GM12878 (cell line): Measurements from ENCODE around the gene ANO2. TPM values are rescaled to one million over a fixed set of nuclear protein-coding genes. Genes with fewer than 3 reads are reported as not detected.

Source experiments
- ATAC-seq: fragments of 200-7000 bp; cut with Tn5 transposase; 3 replicates; pipeline ENCODE4 v1.9.1; 2020; ENCODE audit warnings: mild to moderate bottlenecking, moderate library complexity
- BruUV-seq: library from RNA; stranded (reverse); fragments of 400-500 nt; replicated peaks from 2 replicates; lab custom pipeline; 2021; lab: Mats Ljungman, UMichigan
- CTCF ChIA-PET: fragments of 300-600 bp; sonication (Branson Sonifier 250); formaldehyde crosslinking; extraction: SDS; loops from one replicate; lab custom pipeline; 2021; ENCODE audit warnings: inconsistent platforms; lab: Yijun Ruan, JAX
- POLR2A ChIA-PET: fragments of 350-600 bp; formaldehyde crosslinking; extraction: SDS; loops from one replicate; lab custom pipeline; 2021; ENCODE audit warnings: inconsistent platforms; lab: Charles Lee
- RAD21 ChIA-PET: fragments of 300-600 bp; sonication (Branson Sonifier 250); formaldehyde crosslinking; loops from one replicate; lab custom pipeline; 2023; ENCODE audit warnings: antibody characterized with exemption; ENCODE audit not compliant: unreplicated experiment; lab: Charles Lee
- SMC1A ChIA-PET: fragments of 300-600 bp; sonication (Branson Sonifier 250); formaldehyde crosslinking; loops from one replicate; lab custom pipeline; 2023; ENCODE audit not compliant: unreplicated experiment, uncharacterized antibody; lab: Charles Lee
- DNase-seq: peaks from one replicate; pipeline ENCODE4 v3.0.0-alpha.2; 2011; ENCODE audit warnings: low read depth, low spot score
- FAIRE-seq: peaks from 3 replicates; lab custom pipeline; 2011; peaks lifted over from hg19 to GRCh38; lab: Jason Lieb, UNC
- H2AFZ ChIP-seq: 2 replicates; pipeline ENCODE4 v1.6.0; 2011; ENCODE audit warnings: low read depth, low read length, control low read depth; ENCODE audit not compliant: control insufficient read depth
- H3K27ac ChIP-seq: 2 replicates; pipeline ENCODE4 v1.5.1; 2011; ENCODE audit warnings: control low read depth; ENCODE audit not compliant: control insufficient read depth, insufficient read depth
- H3K27me3 ChIP-seq, 2 experiments: replicated peaks in 1 of 2; 2 replicates each; pipeline versions ENCODE4 v1.6.0 to v1.6.1; 2011; ENCODE audit warnings: low read length in 1 of 2; ENCODE audit not compliant: control insufficient read depth in 2 of 2, insufficient read depth in 2 of 2
- H3K36me3 ChIP-seq, 2 experiments: 2 replicates each; pipeline ENCODE4 v1.5.1; 2011; ENCODE audit warnings: low read length in 1 of 2; ENCODE audit not compliant: control insufficient read depth in 2 of 2, insufficient read depth in 2 of 2
- H3K4me1 ChIP-seq: 2 replicates; pipeline ENCODE4 v1.6.1; 2011; ENCODE audit warnings: mild to moderate bottlenecking, low read length, moderate library complexity, mixed read lengths; ENCODE audit not compliant: control insufficient read depth, insufficient read depth
- H3K4me2 ChIP-seq: 2 replicates; pipeline ENCODE4 v1.6.0; 2011; ENCODE audit warnings: control low read depth; ENCODE audit not compliant: control insufficient read depth, insufficient read depth
- H3K4me3 ChIP-seq: fragments of 200-600 bp; sonication (generic); 2 replicates; pipeline ENCODE4 v1.5.1; 2016
- H3K79me2 ChIP-seq: 2 replicates; pipeline ENCODE4 v1.6.0; 2011; ENCODE audit warnings: low read length; ENCODE audit not compliant: control insufficient read depth, insufficient read depth
- H3K9ac ChIP-seq: 2 replicates; pipeline ENCODE4 v1.8.0; 2011; ENCODE audit warnings: low read length, control low read depth, mixed read lengths; ENCODE audit not compliant: control insufficient read depth, insufficient read depth
- H3K9me3 ChIP-seq: replicated peaks from 3 replicates; pipeline ENCODE4 v1.5.1; 2011; ENCODE audit warnings: mild to moderate bottlenecking, low read length; ENCODE audit not compliant: control insufficient read depth, insufficient read depth
- H4K20me1 ChIP-seq: 2 replicates; pipeline ENCODE4 v1.6.0; 2011; ENCODE audit not compliant: control insufficient read depth, insufficient read depth
- BCL11A ChIP-seq: IDR thresholded peaks from 2 replicates; pipeline ENCODE4 v1.6.1; 2011; ENCODE audit warnings: low read depth, low read length
- CBX5 ChIP-seq: sonication (generic); IDR thresholded peaks from 2 replicates; pipeline ENCODE4 v1.6.1; 2016; ENCODE audit warnings: low read depth, moderate library complexity, mild to moderate bottlenecking, inconsistent platforms
- SREBF2 ChIP-seq: IDR thresholded peaks from 2 replicates; pipeline ENCODE4 v1.6.1; 2012; ENCODE audit warnings: mild to moderate bottlenecking, low read length
- TARDBP ChIP-seq: IDR thresholded peaks from 2 replicates; pipeline ENCODE4 v1.6.1; 2016; ENCODE audit warnings: borderline replicate concordance
- WGBS: methylation state at CpG from one replicate; pipeline ENCODE4 v1.1.6; 2016; ENCODE audit warnings: low lambda C conversion rate; ENCODE audit not compliant: insufficient replicate concordance, insufficient coverage; ENCODE audit errors: missing lambda C conversion rate; 5-methylcytosine and 5-hydroxymethylcytosine counted together
- in situ Hi-C: fragments of 300-500 bp; cut with MboI; formaldehyde crosslinking; loops from 9 replicates; pipeline ENCODE4 v1.14.3; 2018; ENCODE audit warnings: mixed read lengths
- intact Hi-C: fragments of 100-400 bp; cut with micrococcal nuclease; formaldehyde crosslinking; loops from one replicate; pipeline ENCODE4 v1.14.2; 2022; ENCODE audit not compliant: unreplicated experiment
- polyA plus RNA-seq, 11 experiments: library from polyadenylated mRNA; depleted of rRNA in 4 of 11; unstranded in 6 of 11; stranded (reverse) in 5 of 11; fragments of >200 nt; fragmentation: Nextera tagmentation in 4 of 11; fragmentation: Illumina TruSeq in 1 of 11; extraction: Ambion mirVana in 4 of 11; extraction: Trizol in 1 of 11; gene quantifications; 1 replicate in 1 of 11; 2 replicates in 10 of 11; pipeline versions ENCODE4 v1.2.1 to v1.2.3, GENCODE V29; 2011 to 2016; ENCODE audit warnings: inconsistent platforms in 2 of 11, missing spikeins in 2 of 11, low read depth in 1 of 11
- total RNA-seq, 4 experiments: library from RNA; depleted of rRNA in 3 of 4; stranded (reverse); fragments of >200 nt in 3 of 4; fragmentation: Illumina TruSeq in 1 of 4; extraction: Trizol in 1 of 4; gene quantifications; 2 replicates each; pipeline versions ENCODE4 v1.2.1 to v1.2.3, GENCODE V29; 2013 to 2021
- TF ChIP-seq, protein P1 (sequence below): IDR thresholded peaks from 2 replicates; pipeline ENCODE4 v1.6.1; 2011; ENCODE audit warnings: low read depth, low read length, improper control_type of control experiment, borderline replicate concordance
- TF ChIP-seq, protein P2 (sequence below): IDR thresholded peaks from 2 replicates; pipeline ENCODE4 v1.6.1; 2012; ENCODE audit warnings: low read depth, low read length, improper control_type of control experiment
- TF ChIP-seq, protein P3 (sequence below): IDR thresholded peaks from 2 replicates; pipeline ENCODE4 v1.6.1; 2012; ENCODE audit warnings: improper control_type of control experiment, low read depth, low read length; ENCODE audit not compliant: insufficient replicate concordance
- TF ChIP-seq, protein P4 (sequence below): IDR thresholded peaks from 2 replicates; pipeline ENCODE4 v1.6.1; 2012; ENCODE audit warnings: low read depth, low read length, improper control_type of control experiment

ANO2 gene
- total and polyA plus RNA-seq, 10 of the 15 experiments (the other 5 are each of a cell fraction or from before 2014, with no cell fraction given) = not detected

DNA sequence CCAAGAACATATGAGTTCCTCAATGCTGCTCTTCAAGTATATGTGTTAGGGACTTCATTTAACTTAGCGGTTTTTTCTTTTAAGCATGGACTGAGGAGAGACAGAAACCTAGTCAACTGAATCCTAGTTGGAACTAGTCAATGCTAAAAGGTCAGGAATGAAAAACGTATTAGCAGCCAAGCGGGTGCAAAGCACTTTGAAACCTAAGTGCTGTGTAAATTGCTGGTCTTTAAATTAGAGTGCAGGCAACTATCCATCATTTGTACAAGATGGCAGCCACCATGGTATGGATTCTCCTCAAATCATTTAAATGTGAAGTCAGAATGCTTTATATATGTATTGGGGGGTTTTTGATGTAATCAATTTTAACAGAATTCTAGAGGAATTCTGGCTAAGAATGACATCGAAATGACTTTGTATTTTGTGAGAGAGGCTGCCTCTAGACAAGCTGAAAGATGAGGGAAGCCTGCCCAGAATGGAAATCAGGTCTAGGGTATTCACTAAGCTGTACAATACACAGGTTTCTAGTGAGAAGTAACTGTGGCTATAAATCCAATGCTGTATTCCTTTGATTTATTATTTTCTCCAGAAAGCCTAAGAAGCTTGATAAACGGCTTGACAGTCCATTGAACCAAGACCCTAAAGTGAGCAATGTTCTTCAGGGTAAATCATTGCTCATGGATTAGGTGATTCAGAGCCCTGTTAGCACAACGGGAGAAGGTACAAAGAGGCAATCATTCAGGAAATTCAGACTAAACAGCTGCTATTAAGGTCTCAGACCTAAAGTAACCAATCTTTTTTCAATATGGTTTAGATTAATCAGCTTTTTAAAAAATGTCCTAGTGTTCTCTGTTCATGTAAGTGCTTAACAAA is 198.8 kb downstream of the ANO2 start:
- TF ChIP-seq, protein P1, sequence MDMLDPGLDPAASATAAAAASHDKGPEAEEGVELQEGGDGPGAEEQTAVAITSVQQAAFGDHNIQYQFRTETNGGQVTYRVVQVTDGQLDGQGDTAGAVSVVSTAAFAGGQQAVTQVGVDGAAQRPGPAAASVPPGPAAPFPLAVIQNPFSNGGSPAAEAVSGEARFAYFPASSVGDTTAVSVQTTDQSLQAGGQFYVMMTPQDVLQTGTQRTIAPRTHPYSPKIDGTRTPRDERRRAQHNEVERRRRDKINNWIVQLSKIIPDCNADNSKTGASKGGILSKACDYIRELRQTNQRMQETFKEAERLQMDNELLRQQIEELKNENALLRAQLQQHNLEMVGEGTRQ = no peak
- TF ChIP-seq, protein P2, sequence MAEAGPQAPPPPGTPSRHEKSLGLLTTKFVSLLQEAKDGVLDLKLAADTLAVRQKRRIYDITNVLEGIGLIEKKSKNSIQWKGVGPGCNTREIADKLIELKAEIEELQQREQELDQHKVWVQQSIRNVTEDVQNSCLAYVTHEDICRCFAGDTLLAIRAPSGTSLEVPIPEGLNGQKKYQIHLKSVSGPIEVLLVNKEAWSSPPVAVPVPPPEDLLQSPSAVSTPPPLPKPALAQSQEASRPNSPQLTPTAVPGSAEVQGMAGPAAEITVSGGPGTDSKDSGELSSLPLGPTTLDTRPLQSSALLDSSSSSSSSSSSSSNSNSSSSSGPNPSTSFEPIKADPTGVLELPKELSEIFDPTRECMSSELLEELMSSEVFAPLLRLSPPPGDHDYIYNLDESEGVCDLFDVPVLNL = no peak
- no peak for TF ChIP-seq CBX5
- no peak for TF ChIP-seq SREBF2
- TF ChIP-seq, protein P3, sequence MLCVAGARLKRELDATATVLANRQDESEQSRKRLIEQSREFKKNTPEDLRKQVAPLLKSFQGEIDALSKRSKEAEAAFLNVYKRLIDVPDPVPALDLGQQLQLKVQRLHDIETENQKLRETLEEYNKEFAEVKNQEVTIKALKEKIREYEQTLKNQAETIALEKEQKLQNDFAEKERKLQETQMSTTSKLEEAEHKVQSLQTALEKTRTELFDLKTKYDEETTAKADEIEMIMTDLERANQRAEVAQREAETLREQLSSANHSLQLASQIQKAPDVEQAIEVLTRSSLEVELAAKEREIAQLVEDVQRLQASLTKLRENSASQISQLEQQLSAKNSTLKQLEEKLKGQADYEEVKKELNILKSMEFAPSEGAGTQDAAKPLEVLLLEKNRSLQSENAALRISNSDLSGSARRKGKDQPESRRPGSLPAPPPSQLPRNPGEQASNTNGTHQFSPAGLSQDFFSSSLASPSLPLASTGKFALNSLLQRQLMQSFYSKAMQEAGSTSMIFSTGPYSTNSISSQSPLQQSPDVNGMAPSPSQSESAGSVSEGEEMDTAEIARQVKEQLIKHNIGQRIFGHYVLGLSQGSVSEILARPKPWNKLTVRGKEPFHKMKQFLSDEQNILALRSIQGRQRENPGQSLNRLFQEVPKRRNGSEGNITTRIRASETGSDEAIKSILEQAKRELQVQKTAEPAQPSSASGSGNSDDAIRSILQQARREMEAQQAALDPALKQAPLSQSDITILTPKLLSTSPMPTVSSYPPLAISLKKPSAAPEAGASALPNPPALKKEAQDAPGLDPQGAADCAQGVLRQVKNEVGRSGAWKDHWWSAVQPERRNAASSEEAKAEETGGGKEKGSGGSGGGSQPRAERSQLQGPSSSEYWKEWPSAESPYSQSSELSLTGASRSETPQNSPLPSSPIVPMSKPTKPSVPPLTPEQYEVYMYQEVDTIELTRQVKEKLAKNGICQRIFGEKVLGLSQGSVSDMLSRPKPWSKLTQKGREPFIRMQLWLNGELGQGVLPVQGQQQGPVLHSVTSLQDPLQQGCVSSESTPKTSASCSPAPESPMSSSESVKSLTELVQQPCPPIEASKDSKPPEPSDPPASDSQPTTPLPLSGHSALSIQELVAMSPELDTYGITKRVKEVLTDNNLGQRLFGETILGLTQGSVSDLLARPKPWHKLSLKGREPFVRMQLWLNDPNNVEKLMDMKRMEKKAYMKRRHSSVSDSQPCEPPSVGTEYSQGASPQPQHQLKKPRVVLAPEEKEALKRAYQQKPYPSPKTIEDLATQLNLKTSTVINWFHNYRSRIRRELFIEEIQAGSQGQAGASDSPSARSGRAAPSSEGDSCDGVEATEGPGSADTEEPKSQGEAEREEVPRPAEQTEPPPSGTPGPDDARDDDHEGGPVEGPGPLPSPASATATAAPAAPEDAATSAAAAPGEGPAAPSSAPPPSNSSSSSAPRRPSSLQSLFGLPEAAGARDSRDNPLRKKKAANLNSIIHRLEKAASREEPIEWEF = no peak
- TF ChIP-seq, protein P4, sequence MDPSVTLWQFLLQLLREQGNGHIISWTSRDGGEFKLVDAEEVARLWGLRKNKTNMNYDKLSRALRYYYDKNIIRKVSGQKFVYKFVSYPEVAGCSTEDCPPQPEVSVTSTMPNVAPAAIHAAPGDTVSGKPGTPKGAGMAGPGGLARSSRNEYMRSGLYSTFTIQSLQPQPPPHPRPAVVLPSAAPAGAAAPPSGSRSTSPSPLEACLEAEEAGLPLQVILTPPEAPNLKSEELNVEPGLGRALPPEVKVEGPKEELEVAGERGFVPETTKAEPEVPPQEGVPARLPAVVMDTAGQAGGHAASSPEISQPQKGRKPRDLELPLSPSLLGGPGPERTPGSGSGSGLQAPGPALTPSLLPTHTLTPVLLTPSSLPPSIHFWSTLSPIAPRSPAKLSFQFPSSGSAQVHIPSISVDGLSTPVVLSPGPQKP = no peak
- no peak for TF ChIP-seq BCL11A
- TF ChIP-seq TARDBP = no peak
- H2AFZ ChIP-seq = no peak overlapping the region
- ChIA-PET POLR2A (no interaction called here), SMC1A (interaction anchor here (0.6 to 1.0 kb wide), 3 partner anchors 15 to 187 kb away, joined by 3 to 5 read pairs (median 3); no protein-coding TSS in a partner anchor), RAD21 (interaction anchor here (1.2 to 1.5 kb wide), 2 partner anchors 24 to 51 kb away, joined by 3 read pairs; no protein-coding TSS in a partner anchor), CTCF (interaction anchor here (0.9 to 3.4 kb wide), 13 partner anchors 8 to 242 kb away, joined by 3 to 26 read pairs (median 4); no protein-coding TSS in a partner anchor)
- no peaks in the 10 kb centered on the region for H3K9me3 ChIP-seq
- H3K4me2 ChIP-seq = no peak overlapping the region
- peaks cover 0 to 2% of the 10 kb centered on the region in 2 experiments; a peak in 1 of 4 replicates for H3K27me3 ChIP-seq
- no peaks in the 10 kb centered on the region for H3K4me1 ChIP-seq
- no peaks in the 10 kb centered on the region for H3K36me3 ChIP-seq
- no peak overlapping the region for H3K27ac ChIP-seq
- intact Hi-C loops (no loop called here), in situ Hi-C loops (no loop called here)
- no peaks in the 10 kb centered on the region for H4K20me1 ChIP-seq
- WGBS = 28% methylated on average over 6 of the region's 6 CpGs
- H3K4me3 ChIP-seq = no peak overlapping the region
- DNase-seq = no peak
- no TSS peak for BruUV-seq
- no peaks in the 10 kb centered on the region for H3K79me2 ChIP-seq
- FAIRE-seq = no peak
- no peak for ATAC-seq
- H3K9ac ChIP-seq = no peak overlapping the region
